NCI-H748 (cell line): ENCODE results near the gene COL23A1.

ENCODE experiments used
- DNase-seq: peaks from one replicate; lab custom pipeline; 2025; ENCODE audit not compliant: unreplicated experiment; lab: John Stamatoyannopoulos, UW

The COL23A1 gene

DNA sequence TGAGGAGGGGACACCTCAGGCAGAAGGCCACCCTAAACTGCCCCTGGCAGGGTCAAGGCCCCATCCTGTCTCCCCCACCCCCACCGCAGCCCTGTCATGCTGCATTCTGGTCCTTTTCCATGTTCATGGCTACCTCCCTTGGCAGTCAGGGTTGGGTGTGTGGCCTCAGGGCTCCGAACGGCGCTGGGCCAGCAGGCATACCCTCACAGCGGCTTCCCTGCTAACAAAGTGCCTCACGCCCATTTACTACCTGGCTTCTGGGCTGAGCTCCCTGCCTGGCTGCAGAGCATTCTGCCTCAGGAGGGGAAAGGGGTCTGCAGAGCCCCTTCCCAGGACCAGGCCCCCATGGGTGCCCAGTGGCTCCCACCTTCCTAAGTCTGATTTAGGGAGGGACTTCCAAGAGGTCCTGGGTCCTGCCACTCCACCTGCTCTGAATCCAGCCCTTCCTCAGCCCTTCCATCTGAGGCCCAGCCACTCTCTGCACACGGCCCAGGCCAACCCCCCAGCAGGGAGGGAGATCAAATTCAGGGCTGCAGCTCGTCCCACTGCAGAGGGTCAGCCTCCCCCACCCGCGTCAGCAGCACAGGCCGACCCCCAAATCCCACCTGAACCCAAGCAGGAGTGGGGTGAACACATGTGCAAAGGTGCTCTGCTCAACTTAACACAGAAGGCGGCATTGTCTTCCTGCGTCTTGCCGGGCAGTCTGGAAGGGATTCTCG lies 241.7 kb downstream of the COL23A1 start:
- DNase-seq, result no peak

DNA sequence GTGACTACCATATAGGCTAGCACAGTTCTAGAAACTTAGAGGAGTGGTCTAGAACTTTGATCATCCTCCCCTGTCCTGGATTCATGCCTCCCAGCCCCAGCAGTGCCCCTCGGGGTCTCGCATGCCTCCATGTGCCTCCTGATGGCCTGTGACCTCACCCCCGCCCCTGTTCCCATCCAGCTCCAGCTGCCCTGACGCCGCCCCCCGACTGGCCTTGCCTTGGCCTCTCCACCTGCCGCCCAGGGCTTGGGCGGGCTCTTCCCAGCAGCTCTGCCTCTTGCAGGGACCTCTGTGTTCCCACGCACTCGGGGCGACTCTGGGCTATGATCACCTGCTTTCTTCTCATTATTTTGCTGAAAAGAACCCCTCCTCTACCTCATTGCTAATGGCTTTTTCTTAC lies 242.2 kb downstream of the COL23A1 start:
- DNase-seq, result no peak

DNA sequence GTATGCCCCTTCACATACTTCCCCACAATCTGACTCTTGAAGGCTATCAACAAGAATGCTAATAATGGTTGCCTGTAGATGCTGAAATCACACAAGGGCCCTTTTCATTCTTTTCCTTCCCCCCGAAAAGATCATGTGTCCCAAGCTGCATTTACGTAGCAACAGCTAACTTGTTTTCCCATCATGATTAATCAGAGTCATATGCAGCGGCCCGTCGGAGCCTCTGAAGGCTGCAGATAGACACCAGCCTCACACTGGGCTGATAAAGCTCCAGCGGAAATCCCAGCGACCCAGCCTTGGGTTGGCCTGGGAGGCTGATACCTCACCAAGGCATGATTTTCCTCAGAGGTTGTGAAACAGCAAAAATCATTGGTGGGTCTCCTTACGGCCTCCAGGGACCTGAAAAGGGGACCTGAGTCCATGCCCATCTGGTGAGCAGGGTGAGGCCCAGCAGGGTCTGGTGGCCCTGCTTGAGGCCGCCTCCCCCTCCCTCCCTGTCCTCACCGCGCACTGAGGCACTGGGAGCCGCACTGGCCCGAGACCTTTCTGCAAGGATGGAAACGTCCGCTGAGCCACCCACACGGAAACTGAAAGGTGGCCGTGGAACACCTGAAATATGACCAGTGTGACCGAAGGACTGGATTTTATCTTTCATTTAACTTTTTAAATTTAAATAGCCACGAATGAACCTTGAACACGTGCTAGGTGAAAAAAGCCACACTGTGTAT lies 243.4 kb downstream of the COL23A1 start:
- no peak for DNase-seq

DNA sequence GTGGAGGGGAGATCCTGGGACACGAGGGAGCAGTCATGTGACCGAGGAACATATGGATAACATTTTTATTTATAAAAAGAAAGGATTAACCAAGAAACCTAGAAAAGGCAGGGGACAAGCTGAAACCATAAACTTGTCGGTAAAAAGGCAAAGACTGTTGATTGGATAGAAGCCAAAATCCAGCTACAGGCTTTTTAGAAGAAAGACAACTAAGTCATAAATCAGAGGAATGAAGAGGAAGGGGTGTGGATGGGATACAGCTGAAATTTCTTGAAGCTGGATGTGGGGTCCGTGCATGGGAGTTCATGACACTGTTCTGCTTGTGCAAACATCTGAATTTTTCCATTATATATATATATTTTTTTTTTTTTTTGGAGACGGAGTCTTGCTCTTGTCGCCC lies 246.9 kb downstream of the COL23A1 start:
- DNase-seq, result no peak

DNA sequence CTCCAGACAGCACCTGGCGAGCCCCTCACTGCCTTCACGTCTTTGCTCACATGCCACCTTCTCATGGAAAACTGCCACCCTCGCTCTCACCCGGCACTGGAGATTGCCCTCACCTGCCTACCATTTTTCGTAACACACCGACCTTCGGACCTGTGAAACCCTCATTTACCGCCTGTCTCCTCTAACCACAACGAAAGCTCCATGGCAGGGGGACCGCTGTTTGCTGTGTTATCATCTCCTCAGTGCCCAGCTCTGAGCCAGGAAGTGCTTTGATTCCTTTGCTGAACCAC lies 248.4 kb downstream of the COL23A1 start:
- no peak for DNase-seq

DNA sequence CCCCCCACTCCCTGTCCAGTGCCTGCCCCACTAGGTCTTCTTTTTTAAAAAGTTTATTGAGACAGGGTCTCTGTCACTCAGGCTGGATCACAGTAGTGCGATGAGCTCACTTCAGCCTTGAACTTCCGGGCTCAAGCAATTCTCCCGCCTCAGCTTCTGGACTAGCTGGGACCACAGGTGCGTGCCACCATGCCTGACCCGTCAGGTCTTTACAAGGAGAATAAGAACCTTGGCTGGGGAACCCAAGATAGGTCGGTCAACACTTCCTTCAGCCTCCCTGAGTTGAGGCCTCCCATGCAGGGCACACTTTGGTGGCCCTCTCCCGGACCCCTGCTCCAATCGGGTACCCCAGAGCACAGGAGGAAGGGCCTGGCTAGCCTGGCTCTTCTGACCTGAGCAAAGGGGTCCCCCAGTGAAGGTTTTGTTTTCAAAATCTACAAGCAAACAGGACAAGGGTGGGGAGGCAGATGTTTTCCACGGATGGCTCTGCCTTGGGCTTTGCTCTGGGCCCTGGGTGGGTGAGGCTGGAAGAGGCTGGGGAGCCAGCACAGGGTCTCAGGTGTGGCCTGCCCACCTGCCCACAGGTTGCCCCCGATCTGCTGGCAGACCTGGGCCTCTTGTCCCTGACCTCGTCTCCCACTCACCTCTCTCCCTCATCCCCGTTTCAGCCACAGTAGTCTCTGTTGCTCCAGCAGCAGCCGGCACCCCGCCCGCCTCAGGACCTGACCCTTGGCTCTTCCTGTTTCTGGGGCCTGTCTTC lies 248.9 kb downstream of the COL23A1 start:
- no peak for DNase-seq

DNA sequence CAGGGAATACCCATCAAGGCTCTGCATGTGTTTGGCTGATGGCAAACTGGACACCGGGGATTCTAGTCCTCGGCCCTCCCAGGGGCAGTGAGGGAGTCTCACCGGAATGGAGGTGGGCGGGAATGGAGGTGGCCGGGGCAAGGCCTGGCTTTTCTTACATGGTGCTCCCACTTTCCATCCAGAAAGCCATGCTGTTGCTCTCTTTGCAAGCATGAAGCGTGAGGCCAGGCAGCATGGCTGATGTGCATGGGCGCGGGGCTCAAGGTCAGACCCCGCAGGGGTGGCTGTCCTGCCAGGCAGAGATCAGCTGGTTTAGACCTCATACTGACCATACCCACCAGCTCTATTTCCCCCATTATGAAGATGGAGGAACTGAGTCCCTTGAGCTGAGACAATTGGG lies 249.6 kb downstream of the COL23A1 start:
- DNase-seq, result no peak

DNA sequence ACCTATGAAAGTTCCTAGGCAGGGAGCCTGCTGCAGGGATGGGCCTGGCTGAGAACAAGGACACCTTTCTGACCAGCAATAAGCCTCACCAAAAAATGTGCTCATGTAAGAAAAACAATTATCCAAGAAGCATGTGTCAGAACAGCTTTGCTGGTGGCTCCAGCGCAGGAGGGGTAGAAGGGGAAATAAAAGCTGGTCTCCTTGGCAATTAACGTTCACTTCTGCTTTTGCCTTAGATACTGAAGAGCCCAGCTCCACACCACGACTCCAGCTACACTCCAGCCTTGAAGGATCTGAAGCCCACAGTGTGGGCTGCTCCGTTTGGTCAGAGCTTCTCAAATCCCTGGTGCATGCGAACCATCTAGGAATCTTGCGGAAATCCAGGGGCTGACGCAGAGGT lies 250.0 kb downstream of the COL23A1 start:
- DNase-seq, result no peak

DNA sequence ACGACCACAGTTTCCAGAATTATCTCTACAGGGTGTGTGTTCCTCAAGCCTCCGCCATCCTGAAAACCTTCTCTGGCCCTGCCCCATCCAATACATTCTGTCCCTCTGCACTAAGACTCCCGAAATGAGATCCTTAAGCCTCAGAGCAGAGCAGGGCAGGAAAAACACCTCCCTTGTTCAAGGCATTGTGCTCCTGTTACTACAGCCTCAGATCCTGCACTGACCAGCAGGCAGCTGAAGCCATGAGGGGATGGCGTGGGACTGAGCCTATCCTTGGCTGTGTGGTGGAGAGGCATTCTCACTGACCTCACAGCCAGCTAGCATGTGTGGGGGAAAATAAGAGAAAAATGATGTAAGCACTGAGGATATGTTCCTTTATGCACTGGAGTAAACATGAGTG lies 250.9 kb downstream of the COL23A1 start:
- no peak for DNase-seq

DNA sequence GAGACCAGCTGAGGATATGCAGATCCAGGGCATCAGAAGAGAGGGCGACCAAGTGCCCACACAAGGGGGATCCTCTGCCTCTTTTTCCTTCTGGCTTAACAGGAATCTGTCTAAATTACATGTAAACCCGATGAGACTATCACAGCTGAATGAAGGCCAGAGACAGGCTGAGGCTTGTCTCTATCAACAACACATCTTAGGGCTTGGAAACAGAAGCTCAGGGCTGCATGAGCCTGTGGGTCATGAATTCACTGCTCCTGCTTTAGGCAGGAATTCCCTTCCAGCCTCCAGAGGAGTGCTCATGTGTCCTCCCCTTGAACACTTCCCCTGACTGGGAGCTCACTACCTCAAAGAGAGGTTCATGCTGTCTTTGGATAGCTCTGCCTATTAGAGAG lies 251.4 kb downstream of the COL23A1 start:
- no peak for DNase-seq

DNA sequence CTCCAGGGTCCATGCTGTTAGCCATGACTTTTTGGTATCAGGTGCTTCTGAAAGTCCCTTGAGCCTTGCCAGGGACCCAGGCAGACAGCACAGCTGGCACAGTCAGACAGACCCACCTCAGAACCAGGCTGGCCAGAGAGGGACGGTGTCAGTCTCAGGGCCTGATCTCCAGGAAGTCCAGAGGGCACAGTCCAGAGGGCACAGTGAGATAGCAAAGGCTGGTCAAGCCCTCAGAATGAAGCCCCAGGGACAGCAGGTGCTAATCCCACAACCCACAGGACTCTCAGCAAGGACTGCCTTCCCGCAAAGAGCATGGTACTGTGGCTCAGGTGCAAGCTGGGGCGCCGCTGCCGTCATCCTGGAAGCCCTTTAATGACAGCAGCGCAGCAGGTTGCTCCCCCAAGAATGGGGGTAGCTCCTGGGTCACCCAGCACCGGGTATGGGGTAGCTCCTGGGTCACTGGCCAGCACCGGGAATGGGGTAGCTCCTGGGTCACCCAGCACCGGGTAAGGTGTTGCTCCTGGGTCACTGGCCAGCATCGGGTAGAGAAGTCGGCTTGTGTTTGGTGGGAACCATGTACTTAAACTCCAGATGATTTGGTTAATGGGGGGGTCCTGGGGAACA lies 252.0 kb downstream of the COL23A1 start:
- no peak for DNase-seq

DNA sequence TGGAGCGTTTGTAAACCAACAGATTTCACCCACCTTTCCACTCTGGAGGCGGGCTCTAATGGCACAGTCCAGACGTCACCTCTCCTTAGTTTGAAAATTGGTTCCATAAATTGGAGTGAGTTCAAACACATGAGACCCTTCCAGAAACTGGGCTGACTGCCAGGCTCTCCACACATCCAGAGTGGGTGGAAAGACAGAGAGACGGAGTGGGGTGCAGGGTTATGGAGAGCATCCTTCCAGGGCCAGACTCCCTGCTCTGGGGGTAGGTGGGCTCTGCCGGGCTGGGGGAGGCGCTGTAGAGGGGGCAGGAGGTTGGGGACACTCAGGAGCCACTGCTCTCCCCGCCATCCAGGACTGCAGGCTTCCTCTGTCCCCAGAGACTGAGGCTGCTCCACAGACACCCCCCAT lies 252.9 kb downstream of the COL23A1 start:
- peak; percentile 17 for DNase-seq

DNA sequence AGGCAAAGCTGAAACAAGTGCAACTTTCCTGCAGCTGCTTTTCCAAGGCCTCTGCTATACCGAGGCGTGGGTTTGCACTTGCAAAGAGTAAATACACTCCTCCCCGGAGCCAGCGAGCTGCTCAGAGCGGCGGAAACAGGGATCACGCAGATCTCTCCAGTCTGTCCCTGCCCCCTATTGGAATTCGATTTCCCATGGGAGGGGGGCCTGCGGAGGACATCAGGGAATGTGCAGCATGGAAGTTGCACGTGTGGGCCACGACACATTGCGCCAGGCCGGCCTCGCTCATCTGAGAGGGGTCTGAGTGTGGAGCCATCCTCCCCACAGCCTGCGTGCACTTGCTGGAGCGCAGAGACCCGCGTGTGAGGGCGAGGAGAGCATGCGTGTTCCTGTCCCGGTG lies 253.3 kb downstream of the COL23A1 start:
- DNase-seq, result no peak

DNA sequence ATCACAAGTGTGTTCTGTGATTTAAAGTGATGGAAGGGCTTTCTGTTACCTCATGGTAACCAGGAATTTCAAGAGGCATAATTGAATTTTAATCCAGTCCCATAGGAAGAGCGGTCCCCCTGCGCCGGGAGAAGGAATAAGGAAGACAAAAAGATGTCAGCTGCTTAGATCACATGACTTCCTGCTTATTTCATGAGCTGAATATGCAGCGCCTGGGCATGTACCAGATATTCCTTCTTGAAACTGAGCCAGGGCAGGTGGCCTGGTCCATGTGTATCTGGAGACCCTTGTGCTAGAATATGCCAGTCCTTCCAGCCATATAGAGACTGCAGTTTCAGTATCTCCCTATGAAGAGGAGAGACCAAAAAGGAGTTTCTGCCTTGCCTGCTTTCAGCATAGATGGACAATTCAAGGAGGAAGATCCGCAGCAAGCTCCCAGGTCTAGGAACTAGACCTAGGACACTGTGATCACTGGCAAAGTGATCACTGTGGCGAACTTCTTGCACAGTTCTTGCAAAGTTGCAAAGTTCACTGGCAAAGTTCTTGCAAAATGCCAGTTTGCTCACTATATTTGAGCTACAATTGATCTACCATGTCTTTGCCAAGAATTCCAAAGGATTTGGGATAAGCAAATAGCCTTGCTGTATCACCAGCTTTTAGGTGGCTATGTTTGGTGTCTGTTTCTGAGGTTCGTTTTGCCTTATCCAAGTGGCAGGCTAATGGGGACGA lies 254.7 kb downstream of the COL23A1 start:
- no peak for DNase-seq

DNA sequence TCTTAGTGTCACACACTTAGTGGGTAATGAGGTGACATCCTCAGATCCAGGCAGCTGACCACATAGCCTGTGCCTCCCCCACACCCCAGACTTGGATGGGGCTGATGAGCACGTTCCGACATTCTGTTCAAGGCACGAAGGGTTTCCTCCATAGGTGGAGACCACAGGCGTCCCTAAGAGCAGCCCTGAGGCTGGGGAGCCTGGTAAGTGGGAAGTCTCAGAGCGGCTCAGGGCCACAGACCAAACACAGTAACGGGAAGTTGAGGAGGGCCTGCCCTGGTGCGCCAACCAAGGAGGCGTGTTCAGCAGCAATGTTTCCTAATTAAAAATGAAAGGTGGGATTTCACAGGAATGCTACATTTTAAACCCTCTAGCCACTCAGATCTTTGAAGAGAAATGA lies 255.3 kb downstream of the COL23A1 start:
- DNase-seq, result no peak

DNA sequence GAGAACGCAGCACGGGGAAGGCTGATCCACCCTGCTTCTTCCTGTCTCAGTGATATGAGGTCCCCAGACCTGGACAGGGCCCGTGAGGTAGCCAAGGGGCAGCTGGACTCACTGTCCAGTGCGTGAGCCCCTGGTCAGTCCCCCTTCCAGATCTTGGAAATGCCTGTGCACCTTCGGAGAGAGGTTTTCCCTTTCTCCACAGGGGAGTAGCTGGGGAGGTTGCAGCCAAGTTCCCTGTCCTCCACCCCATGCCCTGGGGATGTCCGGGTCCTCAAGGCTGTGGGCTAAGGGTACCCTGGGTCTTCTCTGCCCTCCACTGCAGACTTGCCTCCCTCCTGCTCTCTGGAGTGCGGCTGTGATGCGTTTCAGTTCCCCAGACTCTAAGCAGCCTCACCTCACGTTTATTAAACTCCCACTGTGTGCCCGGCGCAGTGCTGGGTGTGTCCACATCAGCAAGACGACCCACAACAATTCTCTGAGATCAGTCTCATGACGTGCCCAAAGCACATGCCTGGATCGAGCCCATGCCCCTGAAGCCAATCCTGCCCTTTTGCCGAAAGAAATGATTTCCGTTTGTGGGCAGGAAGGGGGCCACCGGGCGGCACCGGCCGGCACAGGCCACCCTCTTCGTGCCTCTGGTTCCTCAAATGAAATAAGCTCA lies 256.2 kb downstream of the COL23A1 start:
- no peak for DNase-seq

DNA sequence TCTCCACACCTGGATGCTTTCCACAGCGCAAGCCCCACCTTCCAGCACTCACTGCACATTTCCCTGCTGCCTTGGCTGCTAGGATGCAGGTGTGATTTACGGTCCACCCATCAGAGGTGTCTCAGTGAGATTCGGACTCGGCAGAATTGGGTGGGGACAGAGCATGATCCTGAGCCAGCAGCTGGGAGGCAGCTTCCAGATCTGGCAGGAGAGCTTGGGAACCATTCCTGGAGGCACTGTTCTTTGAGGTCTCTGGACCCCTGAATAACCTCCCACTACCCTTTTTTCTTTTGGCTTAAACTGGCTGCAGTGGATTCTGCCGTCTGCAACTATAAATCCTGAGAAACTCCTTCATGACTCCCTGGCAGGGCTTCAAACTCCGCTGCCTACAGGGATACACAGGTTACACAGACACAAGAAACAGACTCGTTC lies 258.0 kb downstream of the COL23A1 start:
- no peak for DNase-seq

DNA sequence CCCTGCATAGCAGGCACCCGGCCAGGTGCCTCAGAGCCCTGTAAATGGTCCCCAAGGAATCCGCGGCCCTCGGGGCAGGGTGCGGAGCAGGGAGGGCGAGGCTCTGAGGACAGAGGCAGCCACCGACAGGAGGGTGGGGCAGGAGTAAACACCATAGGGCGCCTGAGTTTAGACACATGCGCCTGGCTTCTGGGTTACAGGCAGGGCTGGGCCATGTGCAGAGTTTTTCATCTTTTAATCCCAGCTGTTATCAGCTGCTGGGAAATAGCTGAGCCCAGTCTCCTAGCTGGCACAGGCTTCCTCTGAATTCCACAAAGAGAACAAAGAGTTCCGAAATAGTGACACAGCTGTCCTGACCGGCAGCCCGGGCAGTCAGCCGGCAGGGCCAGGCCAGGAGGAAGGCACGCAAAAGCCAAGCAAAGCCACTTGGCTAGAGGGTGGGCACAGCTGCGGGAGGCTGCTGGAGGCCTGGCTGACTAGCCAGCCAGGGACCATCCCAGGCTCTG lies 258.6 kb downstream of the COL23A1 start:
- DNase-seq, result peak; percentile 10

DNA sequence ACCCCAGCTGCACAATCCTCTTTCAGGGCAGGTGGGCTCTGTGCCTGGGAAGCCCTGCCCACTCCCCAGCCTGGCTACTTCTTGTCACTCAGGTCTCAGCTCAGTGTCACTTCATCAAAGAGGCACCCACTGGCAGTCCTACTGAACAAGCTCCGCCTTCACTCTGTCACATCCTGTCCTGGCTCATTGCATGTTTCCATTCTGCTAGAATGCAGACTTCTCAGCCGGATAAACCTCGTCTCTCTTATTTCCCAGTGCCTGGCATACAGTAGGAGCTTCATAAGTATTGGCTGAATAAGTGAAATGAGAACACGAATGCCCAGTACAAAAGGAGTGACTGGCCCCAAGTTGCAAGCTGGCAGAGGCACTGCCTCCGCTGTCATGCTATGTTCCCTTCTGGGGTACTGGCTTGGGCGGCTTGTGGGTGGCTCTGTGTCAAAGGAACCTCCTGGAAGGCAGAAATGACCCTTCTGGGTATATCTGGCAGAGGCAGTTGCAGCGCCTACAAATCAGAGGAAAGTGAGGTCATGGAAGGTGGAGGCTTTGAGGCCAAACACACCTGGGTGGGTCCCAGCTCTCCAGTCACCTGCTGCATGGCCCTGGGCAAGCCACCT lies 259.3 kb downstream of the COL23A1 start:
- no peak for DNase-seq
